Stimulated activated CD8-positive, alpha-beta memory T cell treated with anti-CD3 and anti-CD28 coated beads, Interleukin-15, amount 100 ng/mL, for 24 hours (primary cell): ENCODE results near the gene NUP37.

Source experiments
- DNase-seq: peaks from one replicate; pipeline ENCODE4 v3.0.0-alpha.2; 2020; ENCODE audit warnings: low read depth

NUP37 gene

GRCh38 chr12:102026728-102027127 is 93.2 kb downstream of the NUP37 start:
- DNase-seq = no peak

GRCh38 chr12:102024765-102025164 is 95.1 kb downstream of the NUP37 start:
- DNase-seq = no peak

GRCh38 chr12:102023343-102023930 is 96.5 kb downstream of the NUP37 start:
- no peak for DNase-seq
